ENCODE data around the gene REN. TPM values are rescaled to one million over a fixed set of nuclear protein-coding genes. Genes with fewer than 3 reads are reported as not detected.

The REN gene
- total RNA-seq, 1 donor from 2014 or later = not detected

GRCh38 chr1:204107892-204108291 lies 58.2 kb downstream of the REN start:
- no peak for DNase-seq

GRCh38 chr1:204106825-204107224 lies 59.3 kb downstream of the REN start:
- DNase-seq = no peak

- no peak for DNase-seq
Measured at GRCh38 chr1:204105131-204105515, 61.0 kb downstream of the REN start.

Other genes starting within 250 kb of the REN start
- gene SOX13, start 93.2 kb downstream of the REN start, total RNA-seq = 0.78 TPM
- 28.1 TPM for gene ETNK2, start 14.3 kb downstream of the REN start, total RNA-seq
- gene KISS1, start 30.2 kb upstream of the REN start, total RNA-seq = not detected
- not detected for gene GOLT1A, start 47.7 kb upstream of the REN start, total RNA-seq
- 7.5 TPM for gene PLEKHA6, start 193.6 kb upstream of the REN start, total RNA-seq
- 43.4 TPM for gene PPP1R15B, start 245.5 kb upstream of the REN start, total RNA-seq